Peyer's patch (tissue), 4 donors: Measurements from ENCODE around the gene WRNIP1.

Experiments
- POLR2A ChIP-seq, 2 donors: fragments of 450-650 bp; IDR thresholded peaks; one replicate each; pipeline ENCODE4 v1.5.1; 2017; ENCODE audit warnings: antibody characterized with exemption in 2 of 2, mild to moderate bottlenecking in 2 of 2, moderate library complexity in 2 of 2
- TF ChIP-seq, protein P1 (sequence below), 6 experiments: fragments of 450-650 bp in 4 of 6; fragments of 200-600 bp in 2 of 6; sonication (generic) in 1 of 6; IDR thresholded peaks; one replicate each; pipeline ENCODE4 v1.5.1; 2017 to 2019; ENCODE audit warnings: antibody characterized with exemption in 6 of 6, mild to moderate bottlenecking in 3 of 6, moderate library complexity in 1 of 6

DNA sequence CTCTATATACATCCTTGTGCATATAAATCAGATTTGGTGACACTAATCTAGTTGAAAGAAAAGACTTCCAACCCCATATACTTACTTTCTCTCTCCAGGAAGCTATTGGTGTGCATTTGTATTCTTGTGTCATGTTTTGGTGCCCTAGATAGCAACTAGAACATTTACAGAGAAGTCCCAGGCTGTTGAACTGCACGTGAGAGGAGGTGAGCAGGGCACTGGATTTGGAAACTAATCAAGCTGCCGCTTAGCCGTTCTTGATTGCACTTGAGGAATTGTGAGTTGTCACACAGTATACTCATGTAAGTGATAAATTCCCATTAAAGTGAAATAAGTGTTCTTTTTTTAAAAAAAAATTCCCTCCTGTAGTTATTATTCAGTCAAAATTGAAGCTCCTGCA, 7.6 kb downstream of the WRNIP1 start:
- TF ChIP-seq, protein P1, sequence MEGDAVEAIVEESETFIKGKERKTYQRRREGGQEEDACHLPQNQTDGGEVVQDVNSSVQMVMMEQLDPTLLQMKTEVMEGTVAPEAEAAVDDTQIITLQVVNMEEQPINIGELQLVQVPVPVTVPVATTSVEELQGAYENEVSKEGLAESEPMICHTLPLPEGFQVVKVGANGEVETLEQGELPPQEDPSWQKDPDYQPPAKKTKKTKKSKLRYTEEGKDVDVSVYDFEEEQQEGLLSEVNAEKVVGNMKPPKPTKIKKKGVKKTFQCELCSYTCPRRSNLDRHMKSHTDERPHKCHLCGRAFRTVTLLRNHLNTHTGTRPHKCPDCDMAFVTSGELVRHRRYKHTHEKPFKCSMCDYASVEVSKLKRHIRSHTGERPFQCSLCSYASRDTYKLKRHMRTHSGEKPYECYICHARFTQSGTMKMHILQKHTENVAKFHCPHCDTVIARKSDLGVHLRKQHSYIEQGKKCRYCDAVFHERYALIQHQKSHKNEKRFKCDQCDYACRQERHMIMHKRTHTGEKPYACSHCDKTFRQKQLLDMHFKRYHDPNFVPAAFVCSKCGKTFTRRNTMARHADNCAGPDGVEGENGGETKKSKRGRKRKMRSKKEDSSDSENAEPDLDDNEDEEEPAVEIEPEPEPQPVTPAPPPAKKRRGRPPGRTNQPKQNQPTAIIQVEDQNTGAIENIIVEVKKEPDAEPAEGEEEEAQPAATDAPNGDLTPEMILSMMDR (IDR thresholded peaks at IDR 0.05), result no peak
- TF ChIP-seq POLR2A (IDR thresholded peaks at IDR 0.05), result no peak
